ENCODE data around the gene BCR. TPM values are rescaled to one million over a fixed set of nuclear protein-coding genes. Genes with fewer than 3 reads are reported as not detected.

BCR gene
- total RNA-seq, 3 donors from 2014 or later, result 43.6 to 56.0 (median 49.5) TPM

GRCh38 chr22:23282516-23282915 lies 102.2 kb downstream of the BCR start:
- intact Hi-C loops (cut with DNase I, micrococcal nuclease), result loop anchor here in 1 of 2 donors (5.0 kb wide), 1 partner anchor 105 kb away; no protein-coding TSS in a partner anchor
- ATAC-seq, result no peak
- peaks cover 23% of the 10 kb centered on the region for H3K4me1 ChIP-seq (ENCODE audit: low read depth)

GRCh38 chr22:23282986-23283385 lies 102.7 kb downstream of the BCR start:
- no peak for DNase-seq
- intact Hi-C loops (cut with DNase I, micrococcal nuclease), result loop anchor here in 1 of 2 donors (5.0 kb wide), 1 partner anchor 106 kb away; no protein-coding TSS in a partner anchor
- peaks cover 23% of the 10 kb centered on the region for H3K4me1 ChIP-seq (ENCODE audit: low read depth)
- H3K9me3 ChIP-seq, result no peaks in the 10 kb centered on the region
- H3K36me3 ChIP-seq (ENCODE audit: low read depth), result no peaks in the 10 kb centered on the region
- no peak overlapping the region for H3K4me3 ChIP-seq
- ATAC-seq, result no peak
- no peak for TF ChIP-seq CTCF (IDR thresholded peaks at IDR 0.05)

More at GRCh38 chr22:23282516-23282915, 102.2 kb downstream of the BCR start:
- Histone ChIP-seq H3K4me3 (no peak overlapping the region), H3K9me3 (no peaks in the 10 kb centered on the region), H3K36me3 (ENCODE audit: low read depth) (no peaks in the 10 kb centered on the region)
- no peak for TF ChIP-seq CTCF (IDR thresholded peaks at IDR 0.05)
- DNase-seq, result no peak

- ATAC-seq (no peak), DNase-seq (no peak)
- Histone ChIP-seq H3K4me1 (ENCODE audit: low read depth) (peaks cover 17% of the 10 kb centered on the region), H3K36me3 (ENCODE audit: low read depth) (no peaks in the 10 kb centered on the region), H3K9me3 (no peaks in the 10 kb centered on the region), H3K4me3 (no peak overlapping the region)
- TF ChIP-seq CTCF (IDR thresholded peaks at IDR 0.05), result no peak
- intact Hi-C loops (cut with DNase I, micrococcal nuclease), result loop anchor here in 1 of 2 donors (5.0 kb wide), 1 partner anchor 107 kb away; no protein-coding TSS in a partner anchor
These were observed 103.5 kb downstream of the BCR start for GRCh38 chr22:23283591-23284503.

GRCh38 chr22:23284504-23285033 lies 104.3 kb downstream of the BCR start:
- DNase-seq, result no peak
- no peak for ATAC-seq
- no peaks in the 10 kb centered on the region for H3K9me3 ChIP-seq
- intact Hi-C loops (cut with DNase I, micrococcal nuclease), result loop anchor here in 1 of 2 donors (5.0 kb wide), 1 partner anchor 107 kb away; no protein-coding TSS in a partner anchor
- no peaks in the 10 kb centered on the region for H3K36me3 ChIP-seq (ENCODE audit: low read depth)
- no peak overlapping the region for H3K4me3 ChIP-seq
- H3K4me1 ChIP-seq (ENCODE audit: low read depth), result peaks cover 11% of the 10 kb centered on the region
- no peak for TF ChIP-seq CTCF (IDR thresholded peaks at IDR 0.05)

- no peak for ATAC-seq
- DNase-seq, result no peak
- no peak for TF ChIP-seq CTCF (IDR thresholded peaks at IDR 0.05)
- H3K4me3 ChIP-seq, result no peak overlapping the region
- H3K36me3 ChIP-seq (ENCODE audit: low read depth), result no peaks in the 10 kb centered on the region
- H3K9me3 ChIP-seq, result no peaks in the 10 kb centered on the region
- H3K4me1 ChIP-seq (ENCODE audit: low read depth), result peaks cover 7% of the 10 kb centered on the region
- intact Hi-C loops (cut with DNase I, micrococcal nuclease), result no loop called here
These were observed 104.9 kb downstream of the BCR start for GRCh38 chr22:23285236-23285635.

All from mucosa of descending colon (tissue), 3 donors.